WTC11 (cell line): ENCODE data around the gene PHF12. TPM values are rescaled to one million over a fixed set of nuclear protein-coding genes. Genes with fewer than 3 reads are reported as not detected.

Experiments used
- ATAC-seq: fragments of 200-7000 bp; cut with Tn5 transposase; 2 replicates; pipeline ENCODE4 v1.10.0; 2021; ENCODE audit warnings: mild to moderate bottlenecking, moderate library complexity
- CTCF ChIA-PET: fragments of 300-600 bp; sonication (Branson Sonifier 250); formaldehyde crosslinking; loops from one replicate; lab custom pipeline; 2021; ENCODE audit warnings: antibody characterized with exemption; lab: Charles Lee
- POLR2A ChIA-PET: fragments of 350-600 bp; sonication (Branson Sonifier 250); formaldehyde crosslinking; loops from one replicate; lab custom pipeline; 2021; ENCODE audit warnings: antibody characterized with exemption; lab: Charles Lee
- DNase-seq: peaks from one replicate; pipeline ENCODE4 v3.0.0; 2021; ENCODE audit warnings: low spot score
- H3K27ac Mint-ChIP-seq: 2 replicates; pipeline ENCODE4 v1.8.0; 2021; ENCODE audit warnings: mixed read lengths
- H3K27me3 Mint-ChIP-seq: 2 replicates; pipeline ENCODE4 v1.8.0; 2021; ENCODE audit warnings: low read depth, mild to moderate bottlenecking, moderate library complexity, mixed read lengths
- H3K36me3 Mint-ChIP-seq: 2 replicates; pipeline ENCODE4 v1.8.0; 2021; ENCODE audit warnings: mixed read lengths
- H3K4me1 Mint-ChIP-seq: 2 replicates; pipeline ENCODE4 v1.8.0; 2022; ENCODE audit warnings: mixed read lengths
- H3K4me3 Mint-ChIP-seq: 2 replicates; pipeline ENCODE4 v1.8.0; 2021; ENCODE audit warnings: mild to moderate bottlenecking, moderate library complexity, mixed read lengths
- H3K9me3 Mint-ChIP-seq: 2 replicates; pipeline ENCODE4 v1.8.0; 2021; ENCODE audit warnings: mixed read lengths
- AR ChIP-seq: fragments of 250-450 bp; sonication (Bioruptor Pico); IDR thresholded peaks from 2 replicates; pipeline ENCODE4 v1.9.0; 2021; ENCODE audit warnings: mild to moderate bottlenecking
- CREB1 ChIP-seq: sonication (generic); formaldehyde crosslinking; IDR thresholded peaks from 2 replicates; pipeline ENCODE4 v1.8.0; 2023; ENCODE audit warnings: mild to moderate bottlenecking, missing genetic modification reagents
- E2F4 ChIP-seq: sonication (generic); formaldehyde crosslinking; IDR thresholded peaks from 2 replicates; pipeline ENCODE4 v1.8.1; 2022; ENCODE audit warnings: low read depth, mild to moderate bottlenecking, moderate library complexity, missing genetic modification reagents, borderline replicate concordance
- ELF4 ChIP-seq: sonication (generic); formaldehyde crosslinking; IDR thresholded peaks from 2 replicates; pipeline ENCODE4 v1.8.1; 2022; ENCODE audit warnings: low read depth, mild to moderate bottlenecking, moderate library complexity, missing genetic modification reagents
- ESRRA ChIP-seq: sonication (generic); formaldehyde crosslinking; IDR thresholded peaks from 2 replicates; pipeline ENCODE4 v1.8.1; 2022; ENCODE audit warnings: mild to moderate bottlenecking, missing genetic modification reagents, borderline replicate concordance
- GABPB1 ChIP-seq: sonication (generic); formaldehyde crosslinking; IDR thresholded peaks from 2 replicates; pipeline ENCODE4 v1.8.1; 2023; ENCODE audit warnings: mild to moderate bottlenecking, missing genetic modification reagents
- GRHL2 ChIP-seq: fragments of 250-450 bp; sonication (Bioruptor Pico); IDR thresholded peaks from 2 replicates; pipeline ENCODE4 v1.8.0; 2022; ENCODE audit warnings: mild to moderate bottlenecking, moderate library complexity; ENCODE audit not compliant: insufficient replicate concordance, severe bottlenecking
- GTF2I ChIP-seq: fragments of 250-450 bp; sonication (Bioruptor Pico); conservative IDR thresholded peaks from 2 replicates; pipeline ENCODE4 v1.4.0; 2021; ENCODE audit warnings: mild to moderate bottlenecking
- IRF2 ChIP-seq: sonication (generic); formaldehyde crosslinking; IDR thresholded peaks from 2 replicates; pipeline ENCODE4 v1.8.0; 2022; ENCODE audit warnings: low read depth, missing genetic modification reagents, borderline replicate concordance
- NFATC4 ChIP-seq: fragments of 250-450 bp; sonication (Bioruptor Pico); IDR thresholded peaks from 2 replicates; pipeline ENCODE4 v1.9.0; 2021; ENCODE audit warnings: mild to moderate bottlenecking
- NR1H2 ChIP-seq: sonication (generic); formaldehyde crosslinking; IDR thresholded peaks from 2 replicates; pipeline ENCODE4 v1.9.0; 2021; ENCODE audit warnings: mild to moderate bottlenecking, moderate library complexity, missing genetic modification reagents
- NR3C1 ChIP-seq: sonication (generic); formaldehyde crosslinking; conservative IDR thresholded peaks from 2 replicates; pipeline ENCODE4 v1.8.1; 2023; ENCODE audit warnings: low read depth, mild to moderate bottlenecking, missing genetic modification reagents
- PRRX2 ChIP-seq: fragments of 250-450 bp; sonication (Bioruptor Pico); IDR thresholded peaks from 2 replicates; pipeline ENCODE4 v1.8.0; 2021; ENCODE audit warnings: mild to moderate bottlenecking
- STAT6 ChIP-seq: sonication (generic); formaldehyde crosslinking; conservative IDR thresholded peaks from 2 replicates; pipeline ENCODE4 v1.8.1; 2023; ENCODE audit warnings: mild to moderate bottlenecking, low read depth, missing genetic modification reagents, moderate library complexity
- ZBTB21 ChIP-seq: sonication (generic); formaldehyde crosslinking; IDR thresholded peaks from 2 replicates; pipeline ENCODE4 v1.8.1; 2023; ENCODE audit warnings: mild to moderate bottlenecking, missing genetic modification reagents, borderline replicate concordance
- ZNF219 ChIP-seq: sonication (generic); formaldehyde crosslinking; IDR thresholded peaks from 2 replicates; pipeline ENCODE4 v1.8.0; 2023; ENCODE audit warnings: missing genetic modification reagents, mild to moderate bottlenecking, borderline replicate concordance
- ZNF263 ChIP-seq: sonication (generic); formaldehyde crosslinking; IDR thresholded peaks from 2 replicates; pipeline ENCODE4 v1.8.1; 2022; ENCODE audit warnings: low read depth, mild to moderate bottlenecking, moderate library complexity, missing genetic modification reagents
- ZNF396 ChIP-seq: fragments of 250-450 bp; sonication (Bioruptor Pico); IDR thresholded peaks from 2 replicates; pipeline ENCODE4 v1.8.0; 2021; ENCODE audit warnings: mild to moderate bottlenecking, moderate library complexity, borderline replicate concordance
- total RNA-seq: library from RNA; stranded (reverse); gene quantifications from 3 replicates; pipeline ENCODE4 v1.2.3, GENCODE V29; 2021
- TF ChIP-seq, protein P1 (sequence below): fragments of 200-600 bp; IDR thresholded peaks from 2 replicates; pipeline ENCODE4 v1.8.0; 2022; ENCODE audit warnings: antibody characterized with exemption

Gene PHF12
- total RNA-seq, 1 experiment from 2014 or later = 69.8 TPM

DNA sequence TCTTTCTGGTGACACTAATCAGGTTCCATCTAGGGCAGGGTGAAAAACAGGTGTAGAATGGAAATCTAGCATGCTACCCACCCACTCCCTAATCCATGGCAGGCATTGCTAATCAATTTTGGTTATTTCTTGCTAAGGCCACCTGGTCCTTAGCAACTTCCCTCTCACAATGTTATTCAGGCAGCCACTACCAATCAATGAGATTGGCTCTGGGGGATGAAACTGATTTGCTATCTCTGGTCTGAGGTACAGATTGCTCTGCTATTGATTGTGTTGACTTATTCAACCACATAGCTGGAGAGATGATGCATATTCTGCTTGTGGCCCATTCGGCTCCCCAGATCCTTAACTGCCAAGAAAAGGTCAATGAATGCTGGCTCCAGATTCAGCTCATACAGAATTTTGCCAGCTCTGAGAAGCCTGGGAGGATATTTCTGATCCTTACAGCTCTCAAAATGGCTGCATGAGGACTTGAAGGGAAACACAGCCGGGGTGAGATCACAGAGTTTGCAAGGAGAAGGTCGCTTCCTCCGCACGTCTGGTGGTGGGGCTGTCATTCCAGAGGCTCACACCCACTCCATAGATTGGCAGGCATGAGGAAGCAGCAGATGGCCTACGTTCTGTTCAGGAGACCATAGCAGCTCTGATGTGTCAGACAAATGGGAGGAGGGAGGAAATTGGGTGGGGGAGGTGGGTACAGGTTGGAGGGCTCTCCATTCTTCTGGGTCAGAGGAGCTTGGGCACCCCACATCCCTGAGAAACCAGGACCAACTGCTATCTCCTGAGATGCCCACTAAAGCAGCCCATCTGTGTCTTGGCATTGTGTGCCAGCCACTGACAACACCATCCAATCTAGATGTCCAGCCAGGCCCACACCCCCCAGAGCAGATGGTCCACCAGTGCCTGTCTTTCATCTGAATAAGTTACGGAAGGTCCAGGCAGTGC lies 32.2 kb upstream of the PHF12 start:
- no peak for TF ChIP-seq ELF4 (CRISPR knock-in tag)
- TF ChIP-seq IRF2 (CRISPR knock-in tag) = no peak
- TF ChIP-seq NFATC4 = no peak
- no peak for TF ChIP-seq ZNF396 (CRISPR knock-in tag)
- no peak for TF ChIP-seq GTF2I (CRISPR knock-in tag)
- no peak for TF ChIP-seq STAT6 (CRISPR knock-in tag)
- TF ChIP-seq ESRRA (CRISPR knock-in tag) = no peak
- no peak for TF ChIP-seq ZBTB21
- TF ChIP-seq GABPB1 (CRISPR knock-in tag) = no peak
- TF ChIP-seq NR3C1 (CRISPR knock-in tag) = no peak
- ATAC-seq (no peak), DNase-seq (no peak)
- H3K4me3 Mint-ChIP-seq = no peak overlapping the region
- H3K27ac Mint-ChIP-seq = no peak overlapping the region
- H3K36me3 Mint-ChIP-seq = no peaks in the 10 kb centered on the region
- peaks cover 36% of the 10 kb centered on the region for H3K4me1 Mint-ChIP-seq
- ChIA-PET POLR2A (interaction anchor here (0.6 kb wide), 1 partner anchor 767 kb away, joined by 3 read pairs; no protein-coding TSS in a partner anchor), CTCF (interaction anchor here (0.6 to 5.0 kb wide), 10 partner anchors 10 to 497 kb away, joined by 3 to 36 read pairs (median 4); partner anchors contain the start of genes MYO18A and PIPOX)
- no peaks in the 10 kb centered on the region for H3K9me3 Mint-ChIP-seq
- H3K27me3 Mint-ChIP-seq = peaks cover 62% of the 10 kb centered on the region

GRCh38 chr17:28982131-28982793 lies 30.9 kb upstream of the PHF12 start:
- no peak overlapping the region for H3K4me3 Mint-ChIP-seq
- H3K4me1 Mint-ChIP-seq = peaks cover 36% of the 10 kb centered on the region
- no peak overlapping the region for H3K27ac Mint-ChIP-seq
- CTCF ChIA-PET = interaction anchor here (0.9 to 5.0 kb wide), 7 partner anchors 14 to 134 kb away, joined by 3 to 36 read pairs (median 4); no protein-coding TSS in a partner anchor
- POLR2A ChIA-PET = no interaction called here
- peaks cover 53% of the 10 kb centered on the region for H3K27me3 Mint-ChIP-seq
- H3K9me3 Mint-ChIP-seq = no peaks in the 10 kb centered on the region
- no peaks in the 10 kb centered on the region for H3K36me3 Mint-ChIP-seq
- DNase-seq = no peak
- no peak for ATAC-seq
- TF ChIP-seq NFATC4 (no peak), CREB1 (CRISPR knock-in tag) (no peak), GABPB1 (CRISPR knock-in tag) (no peak), E2F4 (CRISPR knock-in tag) (no peak), GTF2I (CRISPR knock-in tag) (no peak), GRHL2 (CRISPR knock-in tag) (no peak), ZNF263 (CRISPR knock-in tag) (no peak), ZNF219 (CRISPR knock-in tag) (no peak), AR (CRISPR knock-in tag) (no peak), NR1H2 (CRISPR knock-in tag) (no peak), PRRX2 (CRISPR knock-in tag) (no peak)
- TF ChIP-seq, protein P1, sequence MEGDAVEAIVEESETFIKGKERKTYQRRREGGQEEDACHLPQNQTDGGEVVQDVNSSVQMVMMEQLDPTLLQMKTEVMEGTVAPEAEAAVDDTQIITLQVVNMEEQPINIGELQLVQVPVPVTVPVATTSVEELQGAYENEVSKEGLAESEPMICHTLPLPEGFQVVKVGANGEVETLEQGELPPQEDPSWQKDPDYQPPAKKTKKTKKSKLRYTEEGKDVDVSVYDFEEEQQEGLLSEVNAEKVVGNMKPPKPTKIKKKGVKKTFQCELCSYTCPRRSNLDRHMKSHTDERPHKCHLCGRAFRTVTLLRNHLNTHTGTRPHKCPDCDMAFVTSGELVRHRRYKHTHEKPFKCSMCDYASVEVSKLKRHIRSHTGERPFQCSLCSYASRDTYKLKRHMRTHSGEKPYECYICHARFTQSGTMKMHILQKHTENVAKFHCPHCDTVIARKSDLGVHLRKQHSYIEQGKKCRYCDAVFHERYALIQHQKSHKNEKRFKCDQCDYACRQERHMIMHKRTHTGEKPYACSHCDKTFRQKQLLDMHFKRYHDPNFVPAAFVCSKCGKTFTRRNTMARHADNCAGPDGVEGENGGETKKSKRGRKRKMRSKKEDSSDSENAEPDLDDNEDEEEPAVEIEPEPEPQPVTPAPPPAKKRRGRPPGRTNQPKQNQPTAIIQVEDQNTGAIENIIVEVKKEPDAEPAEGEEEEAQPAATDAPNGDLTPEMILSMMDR = no peak
